ENCODE data around the gene CCDC141. TPM values are rescaled to one million over a fixed set of nuclear protein-coding genes. Genes with fewer than 3 reads are reported as not detected.

The CCDC141 gene
- polyA plus RNA-seq, 1 donor: 0.70 TPM

DNA sequence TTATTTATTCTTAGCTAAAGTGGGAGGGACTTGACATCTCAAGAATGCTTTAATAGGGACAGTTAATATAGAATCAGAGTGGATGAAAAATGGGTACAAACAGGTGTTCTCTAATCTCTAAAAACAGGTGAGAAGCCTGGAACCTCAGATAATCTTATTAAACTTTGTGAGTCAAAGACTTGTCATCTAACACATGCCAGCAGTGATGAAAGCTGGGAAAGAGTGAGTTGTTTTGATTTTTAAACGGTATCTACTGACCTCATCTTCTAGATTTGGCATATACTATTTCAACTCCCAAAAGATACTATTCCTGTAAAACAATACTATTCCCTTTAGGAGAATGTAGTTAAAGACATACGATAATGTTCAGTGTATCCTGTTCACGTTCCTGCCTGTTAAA, 103.4 kb downstream of the CCDC141 start:
- no peak for DNase-seq
- Histone ChIP-seq H3K4me1 (ENCODE audit: control insufficient read depth, insufficient read depth, low read length) (no peaks in the 10 kb centered on the region), H3K4me3 (ENCODE audit: low read length) (no peak overlapping the region), H3K27ac (ENCODE audit: low read length) (no peak overlapping the region), H3K9me3 (ENCODE audit: control insufficient read depth, low read depth, low read length) (no peaks in the 10 kb centered on the region), H3K27me3 (ENCODE audit: control insufficient read depth, insufficient read depth, low read length) (no peaks in the 10 kb centered on the region), H3K36me3 (ENCODE audit: control insufficient read depth, insufficient read depth, low read length) (no peaks in the 10 kb centered on the region)
- WGBS (ENCODE audit: insufficient coverage, low lambda C conversion rate): 83% methylated on average over 1 of the region's 3 CpGs

DNA sequence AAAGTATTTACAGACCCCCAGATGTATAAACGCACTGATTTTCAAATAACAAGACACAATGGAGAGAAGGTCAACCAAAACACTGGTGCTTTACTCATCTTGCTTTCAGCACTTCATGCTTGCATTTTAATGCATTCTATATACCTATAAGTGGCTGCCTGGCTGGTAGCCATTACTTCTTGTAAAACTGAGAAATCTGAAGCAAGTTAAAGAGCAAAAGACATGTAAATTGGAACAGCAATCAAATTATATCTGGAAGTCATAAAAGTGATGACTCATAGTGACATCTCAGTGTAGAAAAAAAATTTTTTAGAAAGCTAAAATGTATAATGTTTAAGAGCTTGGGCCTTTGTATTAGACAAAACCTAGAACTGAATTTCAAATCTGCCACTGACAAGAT, 106.2 kb downstream of the CCDC141 start:
- H3K4me1 ChIP-seq (ENCODE audit: control insufficient read depth, insufficient read depth, low read length): no peaks in the 10 kb centered on the region
- H3K27ac ChIP-seq (ENCODE audit: low read length): no peak overlapping the region
- DNase-seq: no peak
- H3K4me3 ChIP-seq (ENCODE audit: low read length): no peak overlapping the region
- no CpG with 5 or more reads among the region's 1 CpG for WGBS (ENCODE audit: insufficient coverage, low lambda C conversion rate)
- H3K27me3 ChIP-seq (ENCODE audit: control insufficient read depth, insufficient read depth, low read length): no peaks in the 10 kb centered on the region
- no peaks in the 10 kb centered on the region for H3K36me3 ChIP-seq (ENCODE audit: control insufficient read depth, insufficient read depth, low read length)
- no peaks in the 10 kb centered on the region for H3K9me3 ChIP-seq (ENCODE audit: control insufficient read depth, low read depth, low read length)

DNA sequence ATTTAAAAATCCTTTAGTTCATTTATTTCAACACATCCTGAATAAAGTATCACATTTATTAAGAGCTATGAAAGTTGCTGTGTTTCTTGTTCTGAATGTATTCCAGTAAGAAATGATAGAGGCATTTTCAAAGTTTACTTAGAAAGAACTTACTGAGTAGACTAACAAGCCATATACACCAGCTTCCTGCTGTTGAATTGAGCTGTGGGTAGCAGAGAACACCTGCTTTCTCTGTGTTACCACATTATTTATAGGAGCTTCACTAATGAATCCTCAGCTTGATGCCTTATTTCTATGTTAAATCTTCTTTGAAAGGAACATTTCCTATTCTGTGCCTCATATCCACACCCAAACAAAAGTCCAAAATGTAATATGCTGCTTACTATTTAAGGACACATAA, 115.4 kb downstream of the CCDC141 start:
- DNase-seq: no peak
- no peaks in the 10 kb centered on the region for H3K36me3 ChIP-seq (ENCODE audit: control insufficient read depth, insufficient read depth, low read length)

DNA sequence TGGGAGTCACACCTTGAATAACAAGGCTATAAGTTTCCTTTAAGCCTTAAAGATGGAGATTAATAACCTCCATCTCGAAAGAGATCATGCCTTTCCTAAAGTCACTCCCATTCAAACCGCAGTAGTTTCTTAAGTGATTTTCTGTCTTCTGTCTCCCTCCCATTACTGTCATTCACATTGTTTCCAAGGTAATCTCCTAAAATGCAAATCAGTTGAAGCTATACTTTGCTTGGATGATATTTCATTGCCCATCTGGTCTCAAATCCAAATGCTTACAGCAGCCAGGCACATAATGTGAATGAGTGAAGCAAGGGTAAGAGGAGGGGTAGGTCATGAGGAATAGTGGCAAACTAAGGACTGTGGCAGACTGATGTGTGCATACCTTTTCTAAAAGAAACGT, 116.4 kb downstream of the CCDC141 start:
- H3K27me3 ChIP-seq (ENCODE audit: control insufficient read depth, insufficient read depth, low read length): no peaks in the 10 kb centered on the region
- no peaks in the 10 kb centered on the region for H3K36me3 ChIP-seq (ENCODE audit: control insufficient read depth, insufficient read depth, low read length)
- H3K4me3 ChIP-seq (ENCODE audit: low read length): no peak overlapping the region
- 100% methylated on average over 2 of the region's 3 CpGs for whole genome bisulfite sequencing (ENCODE audit: insufficient coverage, low lambda C conversion rate)
- no peaks in the 10 kb centered on the region for H3K4me1 ChIP-seq (ENCODE audit: control insufficient read depth, insufficient read depth, low read length)
- H3K9me3 ChIP-seq (ENCODE audit: control insufficient read depth, low read depth, low read length): peaks cover 3% of the 10 kb centered on the region
- no peak overlapping the region for H3K27ac ChIP-seq (ENCODE audit: low read length)
- no peak for DNase-seq

More for the DNA sequence above, 115.4 kb downstream of the CCDC141 start:
- Histone ChIP-seq H3K4me3 (ENCODE audit: low read length) (no peak overlapping the region), H3K4me1 (ENCODE audit: control insufficient read depth, insufficient read depth, low read length) (no peaks in the 10 kb centered on the region), H3K27me3 (ENCODE audit: control insufficient read depth, insufficient read depth, low read length) (no peaks in the 10 kb centered on the region), H3K27ac (ENCODE audit: low read length) (no peak overlapping the region), H3K9me3 (ENCODE audit: control insufficient read depth, low read depth, low read length) (peaks cover 3% of the 10 kb centered on the region)

DNA sequence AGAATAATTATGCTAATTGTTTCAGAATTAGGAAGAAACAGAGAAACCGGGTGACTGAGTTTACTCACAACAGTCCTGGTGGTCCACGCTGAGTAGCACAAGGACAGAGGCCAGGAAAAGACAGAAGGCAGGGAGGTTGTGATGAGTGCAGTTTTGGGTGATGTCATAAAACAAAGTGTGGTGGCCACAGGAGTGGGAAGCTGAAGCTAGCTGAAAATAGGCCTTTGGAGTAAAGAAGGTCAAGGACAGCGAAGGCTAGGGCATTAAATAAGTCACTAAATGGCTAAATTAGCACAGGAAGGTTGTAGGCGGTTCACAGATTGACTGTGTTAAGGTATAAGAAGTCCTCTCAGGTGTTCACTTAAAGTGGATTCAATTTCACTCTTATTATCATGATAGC, 121.9 kb downstream of the CCDC141 start:
- Histone ChIP-seq H3K9me3 (ENCODE audit: control insufficient read depth, low read depth, low read length) (peaks cover 3% of the 10 kb centered on the region), H3K27me3 (ENCODE audit: control insufficient read depth, insufficient read depth, low read length) (no peaks in the 10 kb centered on the region), H3K36me3 (ENCODE audit: control insufficient read depth, insufficient read depth, low read length) (no peaks in the 10 kb centered on the region), H3K4me1 (ENCODE audit: control insufficient read depth, insufficient read depth, low read length) (no peaks in the 10 kb centered on the region), H3K27ac (ENCODE audit: low read length) (no peak overlapping the region), H3K4me3 (ENCODE audit: low read length) (no peak overlapping the region)
- no peak for DNase-seq
- 40% methylated on average over 1 of the region's 4 CpGs for WGBS (ENCODE audit: insufficient coverage, low lambda C conversion rate)

DNA sequence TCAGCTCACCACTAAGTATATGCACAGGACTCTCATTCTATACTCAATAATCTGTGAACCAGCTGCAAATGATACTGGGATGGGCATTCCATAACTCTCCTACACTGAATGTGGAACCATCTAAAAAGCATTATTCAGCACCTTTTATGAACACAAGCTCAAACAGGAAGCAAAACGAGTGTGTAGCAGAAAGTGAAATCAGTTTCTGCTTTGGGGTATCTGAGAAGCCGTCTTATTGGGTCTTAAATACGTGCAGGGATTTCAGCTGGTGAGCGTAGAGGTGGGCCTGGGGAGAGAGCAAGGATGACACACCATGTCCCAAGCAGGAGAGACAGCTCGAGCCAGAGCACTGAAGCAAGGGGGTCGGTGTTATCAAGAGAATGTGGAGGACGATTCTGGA, 122.8 kb downstream of the CCDC141 start:
- H3K27me3 ChIP-seq (ENCODE audit: control insufficient read depth, insufficient read depth, low read length): no peaks in the 10 kb centered on the region
- WGBS (ENCODE audit: insufficient coverage, low lambda C conversion rate): 83% methylated on average over 1 of the region's 7 CpGs
- H3K36me3 ChIP-seq (ENCODE audit: control insufficient read depth, insufficient read depth, low read length): no peaks in the 10 kb centered on the region

DNA sequence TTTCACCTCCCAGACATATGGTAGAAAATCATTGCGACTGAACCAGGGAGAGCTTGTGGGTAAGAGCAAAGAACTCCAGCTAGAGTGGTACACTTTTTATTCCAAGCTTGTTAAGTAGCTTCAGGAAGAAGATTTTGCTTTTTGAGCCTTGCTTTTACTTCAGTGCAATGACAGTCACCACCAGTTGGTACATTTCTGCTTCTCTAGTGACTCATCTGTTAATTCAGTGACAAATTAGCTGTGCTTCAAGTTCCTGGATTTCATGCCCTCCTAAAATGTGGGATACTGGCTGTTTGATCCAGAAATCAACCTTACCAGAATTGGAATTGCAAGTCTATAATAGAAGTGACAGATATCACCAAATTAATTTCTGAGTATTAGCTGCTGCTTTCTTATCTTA, 125.1 kb downstream of the CCDC141 start:
- no peaks in the 10 kb centered on the region for H3K4me1 ChIP-seq (ENCODE audit: control insufficient read depth, insufficient read depth, low read length)
- H3K36me3 ChIP-seq (ENCODE audit: control insufficient read depth, insufficient read depth, low read length): no peaks in the 10 kb centered on the region
- no peak for DNase-seq
- H3K27ac ChIP-seq (ENCODE audit: low read length): no peak overlapping the region
- H3K9me3 ChIP-seq (ENCODE audit: control insufficient read depth, low read depth, low read length): no peaks in the 10 kb centered on the region
- H3K4me3 ChIP-seq (ENCODE audit: low read length): no peak overlapping the region
- no peaks in the 10 kb centered on the region for H3K27me3 ChIP-seq (ENCODE audit: control insufficient read depth, insufficient read depth, low read length)
- WGBS (ENCODE audit: insufficient coverage, low lambda C conversion rate): no CpG with 5 or more reads among the region's 1 CpG

More for the DNA sequence above, 122.8 kb downstream of the CCDC141 start:
- Histone ChIP-seq H3K4me1 (ENCODE audit: control insufficient read depth, insufficient read depth, low read length) (no peaks in the 10 kb centered on the region), H3K27ac (ENCODE audit: low read length) (no peak overlapping the region), H3K9me3 (ENCODE audit: control insufficient read depth, low read depth, low read length) (peaks cover 3% of the 10 kb centered on the region), H3K4me3 (ENCODE audit: low read length) (no peak overlapping the region)
- no peak for DNase-seq

DNA sequence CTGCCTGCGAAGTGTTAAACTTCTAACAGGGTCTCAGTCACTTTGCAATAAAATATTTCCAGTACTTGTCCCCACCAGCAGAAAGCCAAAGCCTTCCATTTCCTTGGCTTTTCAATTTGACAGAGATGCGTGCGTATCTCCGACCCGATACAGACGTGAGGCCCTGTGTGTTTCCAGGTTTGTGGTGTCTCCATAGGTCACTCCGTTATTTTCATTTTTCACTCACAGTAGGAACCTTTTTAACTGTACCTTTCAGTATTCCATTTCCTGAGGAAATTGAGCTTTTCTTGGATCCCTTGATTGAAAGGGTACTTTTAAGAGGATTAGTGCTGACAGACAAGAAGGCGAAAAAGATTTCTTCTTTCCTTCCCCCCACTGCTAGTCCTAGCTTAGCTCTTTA, 126.4 kb downstream of the CCDC141 start:
- H3K4me1 ChIP-seq (ENCODE audit: control insufficient read depth, insufficient read depth, low read length): no peaks in the 10 kb centered on the region
- H3K27me3 ChIP-seq (ENCODE audit: control insufficient read depth, insufficient read depth, low read length): no peaks in the 10 kb centered on the region
- no peaks in the 10 kb centered on the region for H3K36me3 ChIP-seq (ENCODE audit: control insufficient read depth, insufficient read depth, low read length)
- H3K4me3 ChIP-seq (ENCODE audit: low read length): no peak overlapping the region
- DNase-seq: no peak
- no peaks in the 10 kb centered on the region for H3K9me3 ChIP-seq (ENCODE audit: control insufficient read depth, low read depth, low read length)
- 94% methylated on average over 6 of the region's 8 CpGs for WGBS (ENCODE audit: insufficient coverage, low lambda C conversion rate)
- no peak overlapping the region for H3K27ac ChIP-seq (ENCODE audit: low read length)

DNA sequence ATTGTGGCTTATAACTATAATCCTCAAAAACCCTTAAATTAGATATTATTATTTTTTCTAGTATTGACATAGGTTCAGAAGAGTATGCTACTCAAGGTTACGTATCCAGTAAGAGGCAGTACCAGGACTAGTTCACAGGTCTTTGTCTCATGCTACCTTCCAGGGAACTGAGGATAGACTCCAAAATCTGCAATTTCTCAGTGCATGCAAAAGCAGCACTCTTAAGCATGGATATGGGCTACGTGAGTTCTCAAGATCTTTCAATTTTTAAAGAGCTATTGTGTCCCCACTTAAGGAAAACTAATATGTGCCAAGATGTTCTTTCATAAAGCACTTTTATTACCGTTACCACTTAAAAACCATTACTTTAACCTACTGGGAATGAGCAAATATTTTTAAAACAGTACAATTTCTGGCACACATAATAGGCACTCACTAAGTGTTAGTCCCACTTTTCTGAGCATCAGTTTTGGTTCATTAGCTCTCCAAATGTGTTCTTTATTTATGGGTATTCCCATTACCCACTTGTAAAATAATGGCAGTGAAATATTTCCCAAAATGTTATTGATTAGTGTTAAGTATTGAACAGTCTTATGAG, 128.9 kb downstream of the CCDC141 start:
- no peaks in the 10 kb centered on the region for H3K36me3 ChIP-seq (ENCODE audit: control insufficient read depth, insufficient read depth, low read length)
- WGBS (ENCODE audit: insufficient coverage, low lambda C conversion rate): 73% methylated on average over 2 of the region's 3 CpGs
- no peak overlapping the region for H3K4me3 ChIP-seq (ENCODE audit: low read length)
- no peak overlapping the region for H3K27ac ChIP-seq (ENCODE audit: low read length)
- DNase-seq: no peak
- no peaks in the 10 kb centered on the region for H3K4me1 ChIP-seq (ENCODE audit: control insufficient read depth, insufficient read depth, low read length)
- no peaks in the 10 kb centered on the region for H3K27me3 ChIP-seq (ENCODE audit: control insufficient read depth, insufficient read depth, low read length)
- H3K9me3 ChIP-seq (ENCODE audit: control insufficient read depth, low read depth, low read length): no peaks in the 10 kb centered on the region

DNA sequence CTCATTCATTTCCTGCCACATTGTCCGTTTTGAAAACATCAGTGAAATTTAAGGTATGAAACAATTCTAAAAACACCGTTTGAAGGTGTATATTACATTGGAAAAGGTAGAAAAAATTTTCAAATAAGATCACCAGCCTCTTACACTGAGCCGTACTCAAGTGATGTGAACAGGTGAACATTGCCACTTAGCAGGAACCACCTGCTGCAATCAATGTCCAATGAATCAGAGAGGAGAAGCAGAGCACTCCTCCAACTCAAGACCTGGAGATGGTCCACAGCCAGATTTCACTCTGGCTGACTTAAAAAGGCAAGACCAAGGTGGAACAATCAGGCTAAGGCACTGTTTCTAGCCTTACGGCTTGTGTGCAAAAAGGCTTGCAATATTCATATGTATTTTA, 132.4 kb downstream of the CCDC141 start:
- Histone ChIP-seq H3K36me3 (ENCODE audit: control insufficient read depth, insufficient read depth, low read length) (no peaks in the 10 kb centered on the region), H3K4me1 (ENCODE audit: control insufficient read depth, insufficient read depth, low read length) (no peaks in the 10 kb centered on the region), H3K27me3 (ENCODE audit: control insufficient read depth, insufficient read depth, low read length) (no peaks in the 10 kb centered on the region), H3K4me3 (ENCODE audit: low read length) (no peak overlapping the region), H3K27ac (ENCODE audit: low read length) (no peak overlapping the region), H3K9me3 (ENCODE audit: control insufficient read depth, low read depth, low read length) (no peaks in the 10 kb centered on the region)
- WGBS (ENCODE audit: insufficient coverage, low lambda C conversion rate): 84% methylated on average over 3 of the region's 4 CpGs
- DNase-seq: no peak

DNA sequence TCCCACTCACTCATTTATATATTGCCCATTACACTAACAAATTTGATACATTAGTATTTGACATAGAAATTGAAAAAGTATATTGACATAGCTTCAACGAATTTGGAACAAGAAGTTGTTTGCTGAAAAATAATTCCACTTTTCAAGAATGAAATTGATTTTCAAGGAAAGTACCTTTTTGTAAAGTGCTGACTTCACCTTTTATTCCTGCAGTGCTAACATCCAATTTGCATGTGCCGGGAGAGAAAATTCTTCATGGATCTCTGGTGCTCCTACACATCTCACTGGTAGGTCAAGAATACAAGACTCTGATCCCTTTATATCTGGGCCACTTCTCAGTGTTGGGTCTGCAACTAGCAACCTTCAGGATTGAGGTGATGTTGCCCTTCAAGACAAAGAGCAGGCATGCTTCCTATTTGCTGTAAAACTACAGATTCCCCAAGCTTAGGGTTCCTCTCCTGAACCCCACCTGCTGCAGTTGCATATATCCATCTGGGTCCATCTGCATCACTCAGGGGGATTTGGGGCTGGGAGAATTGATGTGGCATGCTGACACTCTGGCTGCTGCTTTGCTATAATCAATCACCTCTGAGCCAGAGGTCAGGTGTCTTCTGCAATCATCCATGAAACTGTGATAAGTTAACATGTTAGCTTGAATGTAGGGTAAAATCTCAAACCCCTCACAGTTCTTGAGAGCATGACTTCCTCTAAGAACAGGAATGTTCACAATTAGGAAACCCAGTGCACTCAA, 134.3 kb downstream of the CCDC141 start:
- WGBS (ENCODE audit: insufficient coverage, low lambda C conversion rate): 86% methylated on average over 1 of the region's 2 CpGs

More for the DNA sequence above, 134.3 kb downstream of the CCDC141 start:
- H3K4me3 ChIP-seq (ENCODE audit: low read length): no peak overlapping the region
- DNase-seq: no peak
- H3K9me3 ChIP-seq (ENCODE audit: control insufficient read depth, low read depth, low read length): no peaks in the 10 kb centered on the region
- no peak overlapping the region for H3K27ac ChIP-seq (ENCODE audit: low read length)
- H3K27me3 ChIP-seq (ENCODE audit: control insufficient read depth, insufficient read depth, low read length): no peaks in the 10 kb centered on the region
- no peaks in the 10 kb centered on the region for H3K36me3 ChIP-seq (ENCODE audit: control insufficient read depth, insufficient read depth, low read length)
- H3K4me1 ChIP-seq (ENCODE audit: control insufficient read depth, insufficient read depth, low read length): no peaks in the 10 kb centered on the region

All from large intestine (tissue), 3 donors.